ENCODE data around the gene MAGI2.

DNA sequence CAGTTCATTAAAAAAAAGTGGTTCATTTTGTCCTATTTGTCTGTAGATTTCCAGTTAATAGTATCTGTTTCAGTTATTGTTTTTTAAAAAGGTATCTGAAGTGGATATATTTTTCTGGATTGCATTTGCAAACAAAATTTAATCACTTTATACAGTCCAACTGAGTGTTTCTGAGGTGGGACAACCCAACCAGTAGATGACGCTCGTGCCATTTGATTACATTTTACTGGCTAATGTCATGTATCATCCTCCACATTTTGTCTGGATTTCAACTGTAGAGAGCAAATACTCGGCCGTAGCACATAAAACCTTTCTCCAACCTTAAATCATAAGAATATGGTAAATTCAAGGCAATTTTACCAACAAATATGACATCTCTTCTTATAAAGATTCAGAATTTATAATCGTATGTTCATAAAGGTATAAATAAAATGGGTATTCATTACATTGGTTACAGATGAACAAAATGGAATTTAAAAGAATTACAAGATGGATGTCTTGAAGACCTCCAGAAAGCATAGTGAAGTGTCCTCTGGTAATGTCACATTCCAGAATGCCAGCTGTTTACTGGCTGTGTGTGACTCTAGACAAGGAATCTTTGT lies 865.9 kb downstream of the MAGI2 start:
- TF ChIP-seq, protein P1, sequence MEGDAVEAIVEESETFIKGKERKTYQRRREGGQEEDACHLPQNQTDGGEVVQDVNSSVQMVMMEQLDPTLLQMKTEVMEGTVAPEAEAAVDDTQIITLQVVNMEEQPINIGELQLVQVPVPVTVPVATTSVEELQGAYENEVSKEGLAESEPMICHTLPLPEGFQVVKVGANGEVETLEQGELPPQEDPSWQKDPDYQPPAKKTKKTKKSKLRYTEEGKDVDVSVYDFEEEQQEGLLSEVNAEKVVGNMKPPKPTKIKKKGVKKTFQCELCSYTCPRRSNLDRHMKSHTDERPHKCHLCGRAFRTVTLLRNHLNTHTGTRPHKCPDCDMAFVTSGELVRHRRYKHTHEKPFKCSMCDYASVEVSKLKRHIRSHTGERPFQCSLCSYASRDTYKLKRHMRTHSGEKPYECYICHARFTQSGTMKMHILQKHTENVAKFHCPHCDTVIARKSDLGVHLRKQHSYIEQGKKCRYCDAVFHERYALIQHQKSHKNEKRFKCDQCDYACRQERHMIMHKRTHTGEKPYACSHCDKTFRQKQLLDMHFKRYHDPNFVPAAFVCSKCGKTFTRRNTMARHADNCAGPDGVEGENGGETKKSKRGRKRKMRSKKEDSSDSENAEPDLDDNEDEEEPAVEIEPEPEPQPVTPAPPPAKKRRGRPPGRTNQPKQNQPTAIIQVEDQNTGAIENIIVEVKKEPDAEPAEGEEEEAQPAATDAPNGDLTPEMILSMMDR (IDR thresholded peaks at IDR 0.05) = no peak
- no peak for TF ChIP-seq POLR2A (IDR thresholded peaks at IDR 0.05)
- TF ChIP-seq POLR2AphosphoS5 (IDR thresholded peaks at IDR 0.05) = no peak

Measured in breast epithelium (tissue), 3 donors.